ENCODE data around the gene COL4A1. TPM values are rescaled to one million over a fixed set of nuclear protein-coding genes. Genes with fewer than 3 reads are reported as not detected.

COL4A1 gene
- total and polyA plus RNA-seq, 11 donors, result 52.6 to 428 (median 184) TPM

DNA sequence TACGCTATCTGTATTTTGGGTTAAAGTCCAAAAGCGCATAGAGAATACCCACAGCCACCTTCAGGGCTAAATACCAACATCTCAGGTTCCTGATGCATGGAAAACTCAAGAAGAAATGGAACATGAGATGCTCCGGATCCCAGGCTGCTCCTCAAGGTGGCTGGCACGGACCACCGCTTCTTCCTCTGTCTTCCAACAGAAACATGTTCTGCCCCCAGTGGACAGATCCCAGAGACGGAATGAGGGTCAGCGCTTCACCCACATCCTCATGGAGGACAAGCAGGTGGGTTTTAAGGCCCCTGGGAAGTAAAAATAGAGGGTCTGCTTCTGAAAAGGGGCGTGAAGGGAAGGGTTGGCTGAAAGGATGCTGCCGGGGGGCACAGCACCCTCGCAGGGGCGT is 17.3 kb downstream of the COL4A1 start:
- peaks cover 0 to 26% (median 7%) of the 10 kb centered on the region in 9 donors for H3K36me3 ChIP-seq
- TF ChIP-seq, protein P1, sequence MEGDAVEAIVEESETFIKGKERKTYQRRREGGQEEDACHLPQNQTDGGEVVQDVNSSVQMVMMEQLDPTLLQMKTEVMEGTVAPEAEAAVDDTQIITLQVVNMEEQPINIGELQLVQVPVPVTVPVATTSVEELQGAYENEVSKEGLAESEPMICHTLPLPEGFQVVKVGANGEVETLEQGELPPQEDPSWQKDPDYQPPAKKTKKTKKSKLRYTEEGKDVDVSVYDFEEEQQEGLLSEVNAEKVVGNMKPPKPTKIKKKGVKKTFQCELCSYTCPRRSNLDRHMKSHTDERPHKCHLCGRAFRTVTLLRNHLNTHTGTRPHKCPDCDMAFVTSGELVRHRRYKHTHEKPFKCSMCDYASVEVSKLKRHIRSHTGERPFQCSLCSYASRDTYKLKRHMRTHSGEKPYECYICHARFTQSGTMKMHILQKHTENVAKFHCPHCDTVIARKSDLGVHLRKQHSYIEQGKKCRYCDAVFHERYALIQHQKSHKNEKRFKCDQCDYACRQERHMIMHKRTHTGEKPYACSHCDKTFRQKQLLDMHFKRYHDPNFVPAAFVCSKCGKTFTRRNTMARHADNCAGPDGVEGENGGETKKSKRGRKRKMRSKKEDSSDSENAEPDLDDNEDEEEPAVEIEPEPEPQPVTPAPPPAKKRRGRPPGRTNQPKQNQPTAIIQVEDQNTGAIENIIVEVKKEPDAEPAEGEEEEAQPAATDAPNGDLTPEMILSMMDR (IDR thresholded peaks at IDR 0.05), result no peak
- TF ChIP-seq POLR2A (IDR thresholded peaks at IDR 0.05), result no peak
- H3K4me1 ChIP-seq, result peaks cover 23 to 71% (median 49%) of the 10 kb centered on the region in 12 donors

GRCh38 chr13:110289174-110289573 is 17.8 kb downstream of the COL4A1 start:
- intact Hi-C loops (cut with DNase I), result no loop called here
- Histone ChIP-seq H3K4me1 (peaks cover 20 to 71% (median 47%) of the 10 kb centered on the region in 12 donors), H3K27me3 (no peaks in the 10 kb centered on the region), H3K9me3 (no peaks in the 10 kb centered on the region), H3K27ac (peak overlapping the region in 1 of 12 donors; percentile 98), H3K36me3 (peaks cover 0 to 26% (median 7%) of the 10 kb centered on the region in 9 donors), H3K4me3 (no peak overlapping the region)
- DNase-seq (peak in 1 of 5 donors; percentile 18), ATAC-seq (no peak)
- 85 to 91% (median 87%) methylated on average over 8 to 9 of the region's 9 CpGs for WGBS, 4 donors
- no peak for TF ChIP-seq POLR2A (IDR thresholded peaks at IDR 0.05)
- TF ChIP-seq, protein P1 (IDR thresholded peaks at IDR 0.05), result no peak

More for the DNA sequence above, 17.3 kb downstream of the COL4A1 start:
- H3K27me3 ChIP-seq, result no peaks in the 10 kb centered on the region
- H3K4me3 ChIP-seq, result no peak overlapping the region
- H3K27ac ChIP-seq, result peak overlapping the region in 1 of 12 donors; percentile 98
- ATAC-seq (no peak), DNase-seq (peak in 1 of 5 donors; percentile 6)
- H3K9me3 ChIP-seq, result no peaks in the 10 kb centered on the region
- WGBS, 4 donors, result 90 to 96% (median 95%) methylated on average over 11 of the region's 11 CpGs
- intact Hi-C loops (cut with DNase I), result no loop called here

DNA sequence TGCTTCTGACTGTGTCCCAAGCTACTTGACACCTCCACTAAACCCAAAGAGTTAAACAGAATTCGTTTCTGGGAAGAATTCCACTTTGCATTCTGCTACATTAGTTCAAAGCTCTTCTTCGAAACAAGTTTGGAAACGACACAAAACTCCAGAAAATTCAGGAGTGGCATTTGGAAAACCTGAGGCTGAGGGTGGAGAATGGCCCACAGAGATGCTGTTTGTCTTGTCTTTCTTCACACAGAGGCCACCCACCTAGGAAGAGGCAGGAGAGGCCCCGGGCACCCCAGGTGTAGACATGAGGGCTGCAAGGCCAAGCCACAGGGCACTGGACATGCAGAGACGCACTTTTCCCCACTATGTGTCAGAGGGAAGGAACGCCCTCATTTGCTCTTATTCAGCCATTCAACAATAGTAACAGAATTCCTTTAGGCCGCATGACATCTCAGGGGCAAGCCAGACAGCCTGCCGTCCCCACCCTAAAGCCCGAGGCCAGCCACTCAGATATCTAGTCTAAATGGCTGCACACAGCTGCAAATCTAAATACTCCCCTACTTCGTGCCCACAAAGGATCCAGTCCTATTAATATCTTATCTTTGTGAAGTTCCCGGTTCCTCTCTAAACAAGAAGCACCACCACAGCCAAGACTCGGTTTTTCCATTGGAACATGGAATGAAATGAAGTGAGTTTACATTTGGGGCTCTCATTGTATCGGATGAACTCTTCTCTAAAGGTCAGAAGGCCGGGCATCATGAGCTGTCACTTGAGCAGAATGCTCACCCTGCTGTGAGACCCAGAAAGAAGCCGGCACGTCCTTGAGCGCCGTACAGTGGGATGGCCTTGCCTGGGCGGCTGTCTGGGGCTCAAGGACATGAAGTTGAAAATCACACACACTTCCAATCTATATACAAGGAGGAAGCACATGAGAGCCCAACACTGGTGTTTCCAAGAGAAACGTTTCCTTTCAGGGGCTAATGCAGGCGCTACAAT is 19.8 kb downstream of the COL4A1 start:
- ATAC-seq, result peak; percentile 65 to 83 (median 73)
- 34 to 48% (median 36%) methylated on average over 19 to 21 of the region's 21 CpGs for WGBS, 4 donors
- no peaks in the 10 kb centered on the region for H3K9me3 ChIP-seq
- H3K27ac ChIP-seq, result peak overlapping the region; percentile 12 to 82 (median 72)
- no peak for TF ChIP-seq POLR2A (IDR thresholded peaks at IDR 0.05)
- TF ChIP-seq, protein P1 (IDR thresholded peaks at IDR 0.05), result no peak
- DNase-seq, result peak in 2 of 5 donors; percentile 19 to 69
- no peak overlapping the region for H3K4me3 ChIP-seq
- intact Hi-C loops (cut with DNase I), result no loop called here
- peaks cover 10 to 71% (median 41%) of the 10 kb centered on the region in 12 donors for H3K4me1 ChIP-seq
- no peaks in the 10 kb centered on the region for H3K27me3 ChIP-seq
- H3K36me3 ChIP-seq, result peaks cover 0 to 29% (median 7%) of the 10 kb centered on the region in 9 donors

All from heart left ventricle (tissue), 16 donors.